Embryonic facial prominence (tissue), 1 donor: ENCODE data around the gene PGLYRP2.
"Not testable (repeated sequence)": the region's sequence is repeated elsewhere in the genome, so short reads cannot be mapped to it uniquely, and the experiment has no call there.

Source experiments
- DNase-seq: peaks from one replicate; pipeline ENCODE4 v3.0.0-alpha.2; 2016; ENCODE audit errors: extremely low spot score

Gene PGLYRP2

DNA sequence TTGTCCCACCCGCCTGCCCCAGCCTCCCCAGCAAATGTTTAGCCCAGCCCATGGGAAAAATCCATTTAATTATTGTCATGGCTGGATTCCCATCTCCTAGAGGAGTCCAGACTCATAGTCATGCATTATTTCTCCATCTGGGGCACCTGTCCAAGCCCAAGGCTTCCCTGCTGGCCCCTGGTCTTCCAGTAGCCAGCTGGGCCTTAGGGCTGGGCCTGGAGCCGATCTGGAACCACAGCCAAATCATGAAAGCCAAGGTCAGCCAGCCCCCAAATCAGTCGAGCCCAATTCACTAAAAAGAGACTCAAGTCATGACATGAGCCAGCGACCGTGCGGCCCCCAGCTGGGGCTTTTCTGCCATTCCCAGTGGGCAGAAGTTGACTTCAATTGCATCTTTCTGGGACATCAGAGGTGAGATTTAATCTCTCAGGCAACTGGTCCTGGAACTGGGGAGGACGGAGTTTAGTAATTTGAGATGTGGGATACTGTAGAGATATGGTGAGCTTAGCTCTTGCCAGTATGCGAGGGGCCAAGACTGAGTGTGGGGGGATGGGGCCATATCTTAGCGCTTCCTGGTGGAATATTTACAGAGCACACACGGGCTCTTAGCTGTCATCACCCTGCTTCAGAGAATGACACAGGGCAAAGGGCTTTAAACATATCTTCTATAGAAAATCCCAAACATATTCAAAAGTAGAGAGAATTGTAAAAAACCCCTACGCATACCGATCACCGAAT, 9.4 kb upstream of the PGLYRP2 start:
- no peak for DNase-seq

DNA sequence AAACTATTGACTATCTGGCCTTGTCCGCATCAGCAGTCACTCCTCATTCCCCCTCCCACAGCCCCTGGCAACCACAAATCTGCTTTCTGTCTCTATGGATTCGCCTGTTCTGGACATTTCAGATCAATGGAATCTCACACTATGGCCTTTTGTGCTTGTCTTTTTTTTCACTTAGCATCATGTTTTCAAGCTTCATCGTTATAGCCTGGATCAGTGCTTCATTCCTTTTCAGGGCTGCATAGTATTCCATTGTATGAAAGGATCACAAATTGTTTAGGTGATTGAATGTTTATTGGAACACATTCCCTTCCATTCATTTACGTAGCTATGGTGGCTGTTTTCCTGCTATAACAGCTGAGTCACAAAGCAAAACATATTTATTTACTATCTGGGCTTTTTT, 7.7 kb upstream of the PGLYRP2 start:
- no peak for DNase-seq

DNA sequence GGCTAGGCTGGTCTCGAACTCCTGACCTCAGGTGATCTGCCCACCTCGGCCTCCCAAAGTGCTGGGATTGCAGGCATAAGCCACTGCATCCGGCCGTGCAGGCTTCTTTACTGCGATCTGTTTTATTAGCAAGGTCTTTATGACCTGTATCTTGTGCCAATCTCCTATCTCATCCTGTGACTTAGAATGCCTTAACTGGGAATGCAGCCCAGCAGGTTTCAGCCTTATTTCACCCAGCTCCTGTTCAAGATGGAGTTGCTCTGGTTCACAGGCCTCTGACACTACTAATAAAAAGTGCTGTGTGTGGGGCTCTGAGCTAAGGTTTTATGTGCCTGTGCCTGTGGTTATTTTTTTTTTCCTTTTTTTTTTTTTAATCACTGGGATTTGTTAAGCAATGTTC, 6.5 kb upstream of the PGLYRP2 start:
- DNase-seq, result not testable (repeated sequence)

DNA sequence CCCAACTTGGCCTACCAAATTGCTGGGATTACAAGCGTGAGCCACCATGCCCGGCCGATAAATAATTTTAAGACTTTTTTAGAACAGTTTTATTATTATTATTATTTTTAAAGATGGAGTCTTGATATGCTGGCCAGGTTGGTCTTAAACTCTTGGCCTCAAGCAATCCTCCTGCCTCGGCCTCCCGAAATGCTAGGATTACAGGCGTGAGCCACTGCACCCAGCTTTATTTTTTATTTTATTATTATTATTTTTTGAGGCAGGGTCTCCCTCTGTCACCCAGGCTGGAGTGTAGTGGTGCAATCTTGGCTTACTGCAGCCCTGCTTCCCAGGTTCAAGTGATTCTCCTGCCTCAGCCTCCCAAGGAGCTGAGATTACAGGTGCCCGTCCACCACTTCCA, 1.7 kb upstream of the PGLYRP2 start:
- DNase-seq, result not testable (repeated sequence)

DNA sequence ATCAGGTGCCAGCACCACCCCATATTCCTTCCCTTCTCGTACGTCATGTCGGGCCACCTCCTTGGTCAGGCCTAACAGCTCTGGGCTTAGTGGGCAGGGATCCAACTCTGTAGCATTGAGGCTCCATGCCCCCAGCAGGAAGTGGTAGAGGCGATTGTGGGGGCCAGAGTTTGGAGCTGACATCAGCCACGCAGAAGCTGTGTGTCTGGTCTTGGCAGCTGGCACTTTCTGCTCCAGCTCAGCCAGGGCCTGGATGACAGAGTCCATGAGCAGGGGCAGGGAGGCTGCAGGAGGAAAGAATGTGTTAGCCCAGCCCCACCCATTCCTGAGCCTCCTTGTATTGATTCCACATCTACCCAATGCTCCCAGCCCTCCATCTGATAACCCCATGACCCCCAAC, 3.0 kb downstream of the PGLYRP2 start:
- DNase-seq, result no peak

DNA sequence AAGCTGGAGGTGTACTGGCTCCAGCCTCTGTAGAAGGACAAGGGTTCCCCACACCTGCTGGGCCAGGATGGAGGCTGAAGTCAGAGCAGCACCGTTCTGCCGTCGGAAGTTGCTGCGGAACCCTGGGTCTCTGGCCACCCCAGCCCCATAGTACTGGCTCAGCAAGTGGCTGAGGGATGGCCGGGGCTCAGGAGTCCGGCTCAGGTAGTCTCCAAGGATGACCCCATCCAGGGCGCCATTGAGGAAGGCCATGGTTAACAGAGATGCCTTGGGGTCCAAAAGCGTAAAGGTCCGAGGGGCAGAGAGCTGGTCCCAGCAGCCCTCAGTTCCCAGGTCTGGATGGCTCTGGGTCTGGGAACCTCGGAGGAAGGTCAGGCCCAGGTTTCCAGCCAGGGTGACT, 3.7 kb downstream of the PGLYRP2 start:
- DNase-seq, result no peak

DNA sequence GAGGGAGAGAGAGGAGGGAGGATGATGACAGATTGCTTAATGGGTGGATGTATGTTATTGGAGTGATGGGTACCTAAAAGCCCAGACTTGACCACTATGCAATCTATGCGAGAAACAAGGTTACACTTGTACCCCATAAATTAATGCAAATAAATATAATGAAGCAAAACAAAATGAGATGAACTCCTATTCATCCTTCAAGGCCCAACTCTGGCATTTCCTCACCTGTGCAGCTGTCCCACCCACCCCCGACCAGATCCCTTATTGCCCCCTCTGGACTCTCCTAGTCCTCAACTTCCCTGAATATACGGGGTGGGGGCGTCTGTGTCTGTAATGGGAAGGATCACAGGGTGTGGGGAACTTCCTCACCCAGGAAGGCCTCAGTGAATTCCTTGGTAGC, 4.1 kb downstream of the PGLYRP2 start:
- no peak for DNase-seq

DNA sequence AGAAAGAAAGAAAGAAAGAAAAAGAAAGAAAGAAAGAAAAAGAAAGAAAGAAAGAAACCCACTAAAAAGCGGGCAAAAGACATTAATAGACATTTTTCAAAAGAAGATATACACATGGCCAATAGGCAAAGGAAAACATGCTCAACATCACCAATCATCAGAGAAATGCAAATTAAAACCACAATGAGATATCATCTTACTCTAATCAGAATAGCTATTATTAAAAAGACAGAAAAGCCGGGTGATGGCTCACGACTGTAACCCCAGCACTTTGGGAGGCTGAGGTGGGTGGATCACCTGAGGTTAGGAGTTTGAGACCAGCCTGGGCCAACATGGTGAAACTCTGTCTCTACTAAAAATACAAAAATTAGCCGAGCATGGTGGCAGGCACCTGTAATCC, 5.5 kb downstream of the PGLYRP2 start:
- not testable (repeated sequence) for DNase-seq

DNA sequence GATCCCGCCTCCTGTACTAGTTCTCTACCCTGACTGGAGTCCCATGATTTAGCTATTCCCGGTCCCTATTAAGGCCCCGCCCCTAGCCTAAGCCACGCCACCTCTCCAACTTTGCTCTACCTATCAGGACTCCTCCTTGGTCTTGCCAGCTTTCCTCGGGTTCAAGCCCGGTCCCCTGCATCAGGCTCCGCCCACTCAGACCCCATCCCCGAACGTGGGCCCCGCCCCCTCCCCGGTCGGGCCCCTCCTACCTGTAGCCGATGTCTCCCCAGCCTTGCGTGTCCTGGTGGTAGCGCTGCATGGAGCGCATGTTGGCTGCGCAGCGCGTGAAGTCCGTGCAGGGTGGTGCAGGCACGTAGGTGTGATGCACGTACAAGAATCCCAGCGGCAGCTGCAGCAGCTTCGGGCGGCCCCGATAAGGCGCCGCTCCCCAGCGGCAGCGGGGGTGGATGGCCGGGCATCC, 7.6 kb downstream of the PGLYRP2 start:
- no peak for DNase-seq

DNA sequence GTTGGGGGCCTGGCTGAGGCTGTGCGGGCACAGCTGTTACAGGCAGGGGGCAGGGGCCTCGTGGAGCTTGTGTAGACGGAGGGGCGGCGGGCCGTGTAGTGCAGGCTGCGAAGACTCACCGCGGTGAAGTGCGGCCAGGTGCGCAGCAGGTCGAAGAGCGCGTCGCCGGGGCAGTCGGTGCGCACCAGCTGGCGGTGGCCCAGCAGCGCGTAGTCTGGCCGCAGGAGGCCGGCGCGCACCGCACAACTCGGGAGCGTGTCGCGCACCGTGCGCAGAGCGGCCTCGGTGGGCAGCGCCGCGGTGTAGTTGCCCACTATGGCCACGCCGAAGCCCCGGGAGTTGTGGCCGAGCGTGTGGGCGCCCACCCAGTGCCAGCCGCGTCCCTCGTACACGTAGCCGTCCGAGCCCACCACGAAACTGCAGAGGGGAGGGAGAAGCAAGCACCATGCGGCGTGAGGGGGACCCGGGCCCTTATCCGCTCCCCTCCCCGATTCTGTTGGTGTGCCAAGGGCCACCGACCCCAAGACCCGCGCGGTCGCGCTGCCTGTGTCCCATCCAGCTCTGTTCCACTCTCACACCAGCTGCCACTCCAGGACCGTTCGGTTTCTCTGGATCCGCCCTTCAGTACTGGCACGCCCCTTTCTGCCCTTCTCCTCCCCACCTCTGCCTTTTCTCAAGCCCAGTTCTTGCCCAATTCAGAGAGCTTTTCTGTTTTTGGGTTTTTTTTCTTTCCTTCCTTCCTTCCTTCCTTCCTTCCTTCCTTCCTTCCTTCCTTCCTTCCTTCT, 9.6 kb downstream of the PGLYRP2 start:
- no peak for DNase-seq

DNA sequence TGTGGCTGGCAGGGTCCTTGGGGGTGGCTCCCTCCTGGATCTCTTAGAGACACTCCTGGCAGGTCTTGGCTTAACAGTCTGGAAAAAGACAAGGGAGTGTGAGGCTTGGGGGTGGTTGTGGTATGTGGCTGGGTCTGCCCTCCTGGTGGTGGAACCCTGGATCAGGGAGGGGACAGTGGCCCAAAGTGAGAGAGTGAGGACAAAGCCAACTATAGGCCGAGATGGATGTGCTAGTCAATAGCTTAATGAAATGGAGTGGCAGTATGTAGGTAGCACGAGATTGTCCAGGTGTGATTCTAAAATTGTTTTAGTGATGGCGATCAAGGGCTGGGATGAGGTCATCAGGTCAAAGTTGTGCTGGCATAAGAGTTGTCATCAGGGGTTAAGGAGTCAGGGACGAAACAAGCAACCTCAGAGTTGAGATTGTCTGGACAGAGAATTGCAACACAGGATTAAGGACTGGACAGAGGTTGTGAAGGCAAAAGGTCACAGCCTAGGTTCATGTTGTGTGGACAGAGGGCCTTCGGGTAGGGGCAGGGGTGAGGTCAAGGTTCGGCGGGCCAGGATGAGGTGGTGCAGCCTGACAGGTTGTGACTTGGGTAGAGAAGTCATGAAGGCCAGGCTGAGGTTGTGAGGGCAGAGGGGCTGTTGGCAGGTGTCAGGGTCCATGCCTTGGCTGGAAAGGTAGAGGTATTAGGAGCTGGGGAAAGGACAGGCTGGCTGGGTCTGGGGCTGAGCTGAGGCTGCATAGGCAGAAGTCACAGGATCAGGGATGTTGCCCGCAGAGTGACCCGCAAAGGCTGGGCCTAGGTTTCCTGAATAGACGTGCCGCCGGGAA, 10.4 kb downstream of the PGLYRP2 start:
- no peak for DNase-seq

DNA sequence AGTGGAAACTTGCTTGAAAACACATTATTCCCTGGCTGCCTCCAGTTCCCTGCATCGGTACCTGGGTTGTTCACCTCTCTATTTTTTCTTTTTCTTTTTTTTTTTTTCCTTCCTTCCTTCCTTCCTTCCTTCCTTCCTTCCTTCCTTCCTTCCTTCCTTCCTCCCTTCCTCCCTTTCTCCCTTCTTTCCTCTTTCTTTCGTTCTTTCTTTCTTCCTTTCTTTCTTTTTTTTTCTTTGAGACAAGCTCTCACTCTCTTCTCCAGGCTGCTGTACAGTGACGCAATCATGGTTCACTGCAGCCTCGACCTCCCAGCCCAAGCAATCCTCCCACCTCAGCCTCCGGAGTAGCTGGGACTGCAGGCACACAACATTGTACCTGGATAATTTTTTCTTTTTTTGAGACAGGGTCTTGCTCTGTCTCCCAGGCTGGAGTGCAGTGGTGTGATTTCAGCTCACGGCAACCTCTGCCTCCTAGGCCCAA, 11.5 kb downstream of the PGLYRP2 start:
- DNase-seq, result no peak

DNA sequence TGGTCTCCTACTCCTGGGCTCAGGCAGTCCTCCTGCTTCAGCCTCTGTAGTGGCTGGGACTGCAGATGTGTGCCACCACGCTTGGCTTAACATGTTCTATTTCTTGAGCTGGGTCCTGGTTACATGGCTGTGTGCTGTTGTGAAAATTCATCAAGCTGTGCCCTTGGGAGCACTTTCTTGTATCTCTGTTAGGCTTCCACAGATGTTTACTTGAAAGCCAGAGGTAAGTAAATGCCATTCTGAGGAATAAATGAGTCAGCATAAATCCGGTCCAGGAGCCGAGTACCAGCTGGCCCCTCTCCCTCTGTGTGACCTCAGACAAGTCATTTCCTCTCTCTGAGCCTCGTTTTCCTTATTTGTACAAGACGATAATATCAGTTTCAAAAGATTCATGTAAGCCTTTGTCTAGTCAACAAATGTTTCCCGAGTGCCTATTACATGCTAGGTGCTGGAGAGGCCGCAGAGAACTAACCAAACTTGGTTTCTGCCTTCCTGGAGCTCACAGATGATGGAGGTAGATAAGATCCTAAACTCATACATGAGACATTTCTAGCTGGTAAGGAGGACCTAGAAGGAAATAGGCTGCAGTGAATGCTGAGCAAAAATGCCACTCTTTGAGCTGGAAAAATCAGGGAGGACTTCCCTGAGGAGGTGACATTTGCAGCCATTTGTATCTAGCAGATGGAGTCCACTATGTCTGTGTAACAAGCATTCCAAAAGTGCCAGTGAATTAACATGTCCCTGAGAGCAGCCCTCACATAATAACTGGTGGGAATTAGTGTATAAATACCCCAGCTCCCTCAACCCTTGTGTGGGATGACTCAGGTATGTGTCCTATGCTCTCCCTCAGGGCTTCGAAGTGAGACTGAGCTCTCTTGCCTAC, 12.2 kb downstream of the PGLYRP2 start:
- no peak for DNase-seq

DNA sequence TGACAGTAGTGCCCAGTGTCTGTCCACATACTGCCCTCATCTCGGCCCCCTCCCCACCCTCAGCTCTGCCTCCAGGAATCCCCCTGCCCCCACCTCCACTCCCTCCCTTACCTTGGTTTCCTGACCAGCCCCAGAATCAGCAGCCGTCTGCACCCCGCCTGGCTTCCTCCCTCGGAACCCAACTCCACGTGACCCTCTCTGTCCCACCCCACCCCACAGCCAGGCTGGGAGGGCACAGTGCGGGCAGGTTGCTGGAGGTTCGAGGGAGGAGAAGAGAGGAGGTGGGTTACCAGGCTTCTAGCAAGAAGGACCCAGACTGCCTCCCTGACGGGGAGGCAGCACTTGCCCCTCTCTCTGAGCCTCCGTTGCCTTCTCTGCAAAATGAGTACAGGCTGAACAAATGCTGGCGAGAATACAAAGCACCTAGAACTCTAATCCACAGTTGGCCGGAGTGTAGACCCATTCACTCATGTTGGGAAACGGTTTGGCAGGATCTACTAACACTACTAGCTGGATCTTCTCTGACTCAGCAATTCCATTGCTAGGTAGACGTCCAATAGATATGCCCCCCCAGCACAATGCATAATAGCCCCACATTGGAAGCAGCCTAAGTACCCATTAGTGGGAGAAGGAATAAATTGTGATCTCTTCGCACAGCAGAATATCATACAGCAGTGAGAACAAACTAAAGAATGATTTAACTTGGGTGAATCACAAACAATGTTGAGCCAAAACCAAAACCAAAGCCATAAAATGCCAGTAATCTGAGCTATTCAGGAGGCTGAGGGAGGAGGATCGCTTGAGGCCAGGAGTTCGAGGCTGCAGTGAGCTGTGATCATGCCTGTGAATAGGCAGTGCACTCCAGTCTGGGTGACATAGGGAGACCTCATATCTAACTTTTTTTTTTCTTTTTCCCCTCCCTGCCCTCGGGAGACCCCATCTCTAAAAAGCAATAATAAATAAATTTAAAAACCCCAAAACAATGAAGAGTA, 14.6 kb downstream of the PGLYRP2 start, which contains the start of gene RASAL3:
Gene RASAL3 (minus strand): TSS at position 151 of the 992 bp plus-strand sequence. CDS start 186 bp downstream, outside the sequence.
- DNase-seq, result no peak

DNA sequence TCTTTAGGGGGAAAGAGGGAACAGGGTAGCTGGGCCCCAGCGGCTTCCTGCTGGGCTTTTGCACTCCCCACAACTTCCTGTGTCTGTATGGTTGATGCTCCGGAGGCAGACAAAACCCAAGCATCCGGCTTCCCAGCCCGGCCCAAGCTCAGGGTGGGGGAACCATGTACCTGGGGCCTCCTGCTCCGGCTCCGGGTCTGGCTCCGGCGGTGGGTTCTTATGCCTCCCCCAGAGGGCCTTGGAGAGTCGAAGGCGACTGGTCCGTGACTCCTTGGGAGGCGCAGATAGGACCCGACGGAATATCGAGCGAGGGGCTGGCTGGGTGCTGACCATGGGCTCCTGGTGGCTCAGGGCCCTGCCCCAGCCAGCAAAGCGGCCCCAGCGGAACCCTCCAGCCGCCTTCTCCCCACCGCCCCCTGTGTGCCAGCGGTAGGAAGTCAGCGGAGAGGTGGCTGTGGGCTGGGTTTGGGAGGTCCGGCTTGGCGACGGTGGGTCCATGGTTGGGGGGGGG, 15.4 kb downstream of the PGLYRP2 start:
- no peak for DNase-seq

DNA sequence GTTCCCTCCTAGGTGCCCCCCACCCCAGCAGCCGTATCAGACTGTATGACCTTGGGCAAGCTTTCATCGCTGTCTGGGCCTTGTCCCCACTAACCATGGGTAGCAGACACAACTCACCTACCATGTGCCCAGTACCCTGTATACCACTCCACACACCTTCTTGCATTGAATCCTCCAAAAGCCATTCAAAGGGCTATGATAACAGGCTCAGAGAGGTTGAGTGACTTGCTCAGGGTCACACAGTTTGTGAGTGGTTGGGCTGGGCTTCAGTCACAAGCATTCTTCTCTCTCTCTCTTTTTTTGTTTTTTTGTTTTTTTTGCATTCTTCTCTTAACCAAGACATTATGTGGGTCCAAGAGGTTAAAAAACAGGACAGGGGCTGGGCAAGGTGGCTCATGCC, 17.6 kb downstream of the PGLYRP2 start:
- no peak for DNase-seq

DNA sequence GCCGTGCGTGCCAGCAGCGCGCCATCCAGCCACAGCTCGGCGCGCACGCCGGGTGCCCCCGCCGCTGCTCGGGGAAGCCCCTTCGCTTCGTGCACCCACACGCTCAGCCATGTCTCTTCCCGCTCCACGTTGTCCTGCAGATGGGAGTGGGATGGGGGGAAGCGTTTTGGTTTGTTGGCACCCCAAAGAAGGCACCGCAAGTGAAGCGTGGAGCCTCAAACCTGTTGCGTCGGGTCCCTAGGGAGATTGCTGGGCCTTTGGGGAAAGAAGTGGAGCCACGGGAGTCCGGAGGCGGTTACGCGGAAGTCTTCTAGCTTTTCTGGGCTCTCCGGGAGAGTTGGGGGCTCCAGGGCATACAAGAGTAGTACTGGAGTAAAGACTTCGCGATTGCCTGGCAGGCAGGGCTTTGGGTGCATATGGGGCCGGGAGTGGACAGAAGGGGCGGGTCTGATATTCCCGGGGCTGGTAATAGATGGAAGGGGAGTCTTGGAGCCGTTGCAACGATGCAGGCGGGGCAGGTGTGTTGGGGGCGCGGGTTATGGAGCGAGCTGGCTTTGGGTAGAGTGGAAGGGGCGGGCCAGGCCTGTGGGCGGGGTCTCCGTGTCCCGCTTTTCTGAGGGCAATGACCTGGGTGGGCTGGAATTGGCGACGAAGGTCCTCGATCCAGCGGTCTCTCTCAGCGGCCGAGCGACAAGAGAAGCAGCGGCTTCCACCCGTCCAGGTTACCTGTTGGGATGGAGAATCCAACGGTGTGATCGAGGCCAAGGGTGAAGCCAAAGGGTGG, 21.4 kb downstream of the PGLYRP2 start:
- no peak for DNase-seq

DNA sequence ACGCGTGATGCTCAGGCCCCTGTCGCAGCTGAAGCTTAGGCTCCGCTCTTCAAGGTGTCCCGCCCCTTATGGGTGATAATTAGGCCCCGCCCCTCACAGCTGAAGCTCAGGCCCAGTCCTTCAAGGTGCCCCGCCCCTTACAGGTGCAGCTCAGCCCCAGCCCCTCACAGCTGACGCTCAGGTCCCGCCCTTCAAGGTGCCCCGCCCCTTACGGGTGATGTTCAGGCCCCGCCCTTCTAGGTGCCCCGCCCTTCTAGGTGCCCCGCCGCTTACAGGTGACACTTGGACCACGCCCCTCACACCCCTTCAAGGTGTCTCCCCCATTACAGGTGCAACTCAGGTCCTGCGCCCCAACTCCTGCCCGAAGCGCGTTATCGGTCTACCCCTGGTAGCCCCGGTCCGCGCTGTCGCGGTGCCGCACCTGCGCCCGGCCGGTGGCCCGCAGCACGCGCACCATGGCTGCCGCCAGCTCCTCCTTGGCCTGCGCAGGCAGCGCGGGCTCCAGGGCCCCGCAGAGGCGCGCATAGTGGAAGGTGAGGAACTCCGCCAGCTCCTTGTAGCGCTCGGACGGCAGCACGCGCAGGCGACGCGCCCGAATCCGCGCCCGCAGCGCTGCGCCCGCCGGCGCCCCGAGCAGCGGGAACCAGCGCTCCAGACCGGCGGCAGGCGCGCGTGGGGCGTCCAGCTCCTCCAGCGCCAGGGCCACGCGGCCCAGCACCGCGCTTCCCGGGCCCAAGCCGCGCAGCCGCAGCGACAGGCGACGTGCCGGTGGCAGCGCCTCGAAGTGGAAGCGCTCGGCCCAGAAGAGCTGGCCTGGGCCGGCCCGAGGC, 22.2 kb downstream of the PGLYRP2 start:
- no peak for DNase-seq
